Choroid plexus epithelial cell (primary cell): ENCODE measurements around the gene IRS1.
A peak's percentile ranks its signal among the peaks of the same experiment; 100 is the strongest.

ENCODE experiments used
- DNase-seq: peaks from one replicate; pipeline ENCODE4 v3.0.0-alpha.2; 2010; ENCODE audit warnings: low read depth
- H3K4me3 ChIP-seq: 2 replicates; pipeline ENCODE4 v1.5.1; 2011; ENCODE audit warnings: low read depth, mild to moderate bottlenecking, control low read depth, low read length, moderate library complexity
- TF ChIP-seq, protein P1 (sequence below): conservative IDR thresholded peaks from 2 replicates; pipeline ENCODE4 v1.5.1; 2011; ENCODE audit warnings: low read depth, mild to moderate bottlenecking, control low read depth, inconsistent platforms, low read length, moderate library complexity

IRS1 gene

DNA sequence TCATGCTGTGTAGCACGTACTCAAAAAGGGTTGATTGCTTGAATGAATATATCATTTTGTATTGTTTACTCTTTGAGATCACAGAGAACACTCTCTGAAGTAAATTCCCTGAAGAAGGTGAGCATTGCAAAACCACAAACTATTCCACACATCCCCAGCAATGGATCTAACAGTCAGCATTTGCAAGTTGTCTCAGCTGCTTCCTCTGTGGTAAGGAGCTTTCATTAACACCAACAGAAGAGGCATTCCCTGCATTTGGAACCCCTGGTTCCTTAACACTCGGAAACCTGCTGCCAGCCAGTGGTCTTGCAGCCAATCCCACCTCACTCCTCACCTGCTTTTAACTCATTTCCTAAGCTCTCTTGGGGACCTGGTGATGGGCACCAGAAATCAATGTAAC, 108.4 kb downstream of the IRS1 start:
- TF ChIP-seq, protein P1, sequence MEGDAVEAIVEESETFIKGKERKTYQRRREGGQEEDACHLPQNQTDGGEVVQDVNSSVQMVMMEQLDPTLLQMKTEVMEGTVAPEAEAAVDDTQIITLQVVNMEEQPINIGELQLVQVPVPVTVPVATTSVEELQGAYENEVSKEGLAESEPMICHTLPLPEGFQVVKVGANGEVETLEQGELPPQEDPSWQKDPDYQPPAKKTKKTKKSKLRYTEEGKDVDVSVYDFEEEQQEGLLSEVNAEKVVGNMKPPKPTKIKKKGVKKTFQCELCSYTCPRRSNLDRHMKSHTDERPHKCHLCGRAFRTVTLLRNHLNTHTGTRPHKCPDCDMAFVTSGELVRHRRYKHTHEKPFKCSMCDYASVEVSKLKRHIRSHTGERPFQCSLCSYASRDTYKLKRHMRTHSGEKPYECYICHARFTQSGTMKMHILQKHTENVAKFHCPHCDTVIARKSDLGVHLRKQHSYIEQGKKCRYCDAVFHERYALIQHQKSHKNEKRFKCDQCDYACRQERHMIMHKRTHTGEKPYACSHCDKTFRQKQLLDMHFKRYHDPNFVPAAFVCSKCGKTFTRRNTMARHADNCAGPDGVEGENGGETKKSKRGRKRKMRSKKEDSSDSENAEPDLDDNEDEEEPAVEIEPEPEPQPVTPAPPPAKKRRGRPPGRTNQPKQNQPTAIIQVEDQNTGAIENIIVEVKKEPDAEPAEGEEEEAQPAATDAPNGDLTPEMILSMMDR = no peak
- peak; percentile 71 for DNase-seq
- no peak overlapping the region for H3K4me3 ChIP-seq

DNA sequence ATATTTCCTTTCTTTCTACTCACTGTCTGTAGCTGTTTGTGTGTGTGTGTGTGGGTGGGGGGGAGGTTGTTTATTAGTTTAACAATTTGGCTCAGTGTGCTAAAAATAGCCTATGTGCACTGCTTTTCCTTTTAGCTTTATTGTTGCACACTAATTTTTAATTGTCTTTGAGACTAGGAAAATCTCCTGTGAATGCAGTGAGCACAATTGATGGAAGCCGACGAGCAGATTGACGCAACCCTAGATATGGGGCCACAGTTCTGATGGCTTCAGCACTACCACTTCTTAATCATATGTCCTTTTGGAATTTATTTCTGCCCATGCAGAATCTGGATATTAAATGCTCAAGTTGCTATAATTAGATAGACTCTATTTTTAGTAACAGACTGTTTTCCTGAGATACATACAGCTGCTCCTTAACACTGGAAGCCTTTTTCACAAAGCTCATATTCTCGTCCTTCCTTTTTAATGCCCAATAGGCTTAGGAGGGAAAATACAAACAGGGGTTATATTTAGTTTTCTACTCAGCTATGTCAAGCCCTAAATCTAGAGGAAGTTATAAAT, 109.1 kb downstream of the IRS1 start:
- TF ChIP-seq, protein P1 = no peak
- peak; percentile 34 for DNase-seq
- H3K4me3 ChIP-seq = peak overlapping the region; percentile 12

DNA sequence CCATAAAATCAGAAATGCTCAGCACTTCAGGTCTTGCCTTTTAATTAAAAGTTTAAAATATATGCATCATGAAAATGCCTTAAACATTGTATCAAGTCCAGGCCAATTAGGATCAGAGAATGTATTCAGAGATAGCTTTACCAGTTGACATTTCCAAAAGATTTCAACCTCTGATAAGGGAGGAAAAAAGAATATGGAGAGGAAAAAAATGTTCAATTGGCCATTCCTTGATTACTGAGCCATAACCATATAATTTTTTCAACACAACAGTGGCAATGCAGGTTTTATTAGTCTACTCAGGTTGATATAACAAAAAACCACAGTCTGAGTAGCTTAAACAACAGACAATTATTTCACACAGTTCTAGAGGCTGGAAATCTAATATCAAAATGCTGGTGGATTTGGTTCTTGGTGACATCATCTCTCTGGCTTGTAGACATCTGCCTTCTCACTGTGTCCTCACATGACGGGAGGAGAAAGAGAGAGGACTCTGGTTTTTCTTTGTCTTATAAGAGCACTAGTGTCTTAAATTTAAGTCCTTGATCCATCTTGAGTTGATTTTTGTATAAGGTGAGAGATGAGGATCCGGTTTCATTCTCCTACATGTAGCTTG, 111.9 kb downstream of the IRS1 start:
- H3K4me3 ChIP-seq = no peak overlapping the region
- TF ChIP-seq, protein P1 = no peak
- peak; percentile 31 for DNase-seq

DNA sequence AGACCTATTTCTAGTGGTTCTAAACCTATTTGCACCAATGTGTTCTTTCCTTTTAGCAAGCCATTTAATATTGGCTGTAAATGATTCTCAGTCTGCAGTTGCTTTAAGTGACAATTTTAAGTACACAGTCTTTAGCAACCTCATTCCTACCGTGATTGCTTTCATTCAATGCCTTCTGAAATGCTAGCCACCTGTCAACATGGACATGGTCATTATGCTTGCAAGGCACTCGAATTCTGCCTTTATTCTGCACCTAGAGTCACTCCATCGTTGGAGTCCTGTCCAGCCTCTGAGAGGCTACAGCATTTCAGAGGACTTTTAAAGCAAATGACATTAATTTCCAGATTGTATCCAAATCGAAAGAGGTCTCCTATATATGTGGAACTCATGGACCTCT, 115.1 kb downstream of the IRS1 start:
- no peak for DNase-seq
- TF ChIP-seq, protein P1 = no peak
- H3K4me3 ChIP-seq = no peak overlapping the region

DNA sequence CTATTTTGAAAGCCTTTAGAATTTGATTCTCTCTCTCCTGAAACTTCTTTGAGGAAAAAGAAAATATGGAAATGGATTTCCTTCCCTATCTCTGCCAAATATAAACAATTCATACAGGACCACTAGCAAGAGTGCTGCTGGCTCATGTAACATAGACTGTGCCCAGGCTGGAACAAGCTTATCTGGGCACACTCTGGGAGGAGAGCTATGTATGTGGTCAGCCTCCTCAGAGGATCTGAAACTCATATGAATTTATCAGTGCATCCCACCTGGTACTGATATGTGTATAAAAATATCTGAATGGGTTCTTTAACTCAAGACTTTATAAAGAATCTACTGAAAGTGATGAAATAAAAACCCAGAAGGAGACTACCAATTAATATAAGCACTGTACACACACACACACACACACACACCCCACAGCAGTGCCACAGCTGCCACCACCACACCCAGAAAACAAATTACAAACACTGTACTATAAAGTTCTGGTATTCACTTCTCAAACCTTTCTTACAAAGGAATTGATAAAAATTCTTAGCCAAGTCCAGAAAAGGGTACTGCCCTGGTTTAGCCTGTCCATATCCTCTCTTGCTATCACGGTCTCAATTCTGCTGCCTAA, 115.6 kb downstream of the IRS1 start:
- no peak overlapping the region for H3K4me3 ChIP-seq
- TF ChIP-seq, protein P1 = no peak
- DNase-seq = no peak

DNA sequence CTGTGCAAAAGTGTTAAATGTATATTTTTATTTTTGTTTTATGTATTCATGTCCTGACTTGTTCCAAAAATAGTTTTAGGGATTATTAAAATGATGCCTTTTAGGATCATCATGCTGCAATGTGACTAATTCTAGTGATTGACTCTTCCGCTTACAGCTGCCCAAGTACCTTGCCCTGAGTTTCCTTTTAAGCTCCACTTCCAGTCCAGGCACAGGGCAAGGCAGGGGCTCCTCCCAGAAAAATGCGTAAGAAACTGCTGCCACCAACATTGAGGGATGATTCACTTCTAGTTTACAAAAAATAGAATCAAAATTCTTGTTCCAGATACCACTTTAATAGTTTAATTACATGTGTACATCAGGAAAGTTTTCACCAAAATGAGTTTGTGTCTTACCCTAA, 116.4 kb downstream of the IRS1 start:
- no peak overlapping the region for H3K4me3 ChIP-seq
- no peak for DNase-seq
- TF ChIP-seq, protein P1 = no peak
